Activated gamma-delta T cell treated with anti-CD3 and anti-CD28 coated beads, Interleukin-2, amount 50 U/mL, for 16 hours (primary cell): ENCODE data around the gene ACKR4.
"Not testable (repeated sequence)": the region's sequence is repeated elsewhere in the genome, so short reads cannot be mapped to it uniquely, and the experiment has no call there.

Source experiments
- DNase-seq: peaks from one replicate; pipeline ENCODE4 v3.0.0-alpha.2; 2020; ENCODE audit warnings: low read depth

Gene ACKR4

GRCh38 chr3:132596816-132597433 is at the start of gene ACKR4:
Gene ACKR4, plus strand, starts transcription at chr3:132597270. Its CDS starts 3,128 bp downstream, at chr3:132600398.
- no peak for DNase-seq

DNA sequence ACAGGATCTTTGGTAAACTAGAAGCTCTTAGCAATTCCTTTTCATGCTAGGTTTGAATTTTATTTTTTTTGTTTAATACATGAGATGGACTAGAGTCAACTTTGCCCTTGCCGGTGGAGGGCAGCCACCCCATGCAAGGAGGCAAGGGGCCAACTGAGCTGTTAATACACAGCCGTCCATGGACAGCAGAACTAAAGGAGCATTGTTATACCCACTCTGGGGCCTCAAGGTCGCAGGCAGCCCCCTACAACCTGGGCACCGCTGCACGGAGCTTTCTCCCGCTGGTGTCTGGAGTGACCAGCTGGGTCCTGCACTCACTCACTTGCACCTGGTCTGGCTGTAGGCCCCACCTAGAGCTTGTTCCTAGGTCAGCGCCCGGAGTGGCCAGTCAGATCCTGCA is 47.9 kb upstream of the ACKR4 start:
- no peak for DNase-seq

- DNase-seq, result no peak
These were observed 47.0 kb upstream of the ACKR4 start for GRCh38 chr3:132549890-132550578.

GRCh38 chr3:132550579-132551305 is 46.3 kb upstream of the ACKR4 start:
- DNase-seq, result no peak

- no peak for DNase-seq
These were observed 43.2 kb upstream of the ACKR4 start for GRCh38 chr3:132553826-132554225.

DNA sequence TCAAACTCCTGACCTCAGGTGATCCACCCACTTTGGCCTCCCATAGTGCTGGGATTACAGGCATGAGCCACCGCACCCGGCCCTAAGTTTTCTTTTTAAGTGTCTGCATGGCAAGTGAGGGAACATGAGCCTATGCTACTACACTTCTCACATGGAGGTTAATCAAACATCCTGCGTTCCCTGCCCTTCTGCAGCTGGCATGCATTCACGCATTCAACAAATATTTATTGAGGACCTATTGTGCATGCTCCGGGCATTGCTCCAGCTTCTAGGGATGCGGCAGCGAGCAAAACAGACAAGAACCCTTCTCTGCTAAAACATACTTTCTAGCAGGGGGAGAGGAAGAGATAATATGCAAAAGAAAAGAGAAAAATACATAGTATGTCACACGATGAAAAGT is 42.6 kb upstream of the ACKR4 start:
- DNase-seq, result no peak

DNA sequence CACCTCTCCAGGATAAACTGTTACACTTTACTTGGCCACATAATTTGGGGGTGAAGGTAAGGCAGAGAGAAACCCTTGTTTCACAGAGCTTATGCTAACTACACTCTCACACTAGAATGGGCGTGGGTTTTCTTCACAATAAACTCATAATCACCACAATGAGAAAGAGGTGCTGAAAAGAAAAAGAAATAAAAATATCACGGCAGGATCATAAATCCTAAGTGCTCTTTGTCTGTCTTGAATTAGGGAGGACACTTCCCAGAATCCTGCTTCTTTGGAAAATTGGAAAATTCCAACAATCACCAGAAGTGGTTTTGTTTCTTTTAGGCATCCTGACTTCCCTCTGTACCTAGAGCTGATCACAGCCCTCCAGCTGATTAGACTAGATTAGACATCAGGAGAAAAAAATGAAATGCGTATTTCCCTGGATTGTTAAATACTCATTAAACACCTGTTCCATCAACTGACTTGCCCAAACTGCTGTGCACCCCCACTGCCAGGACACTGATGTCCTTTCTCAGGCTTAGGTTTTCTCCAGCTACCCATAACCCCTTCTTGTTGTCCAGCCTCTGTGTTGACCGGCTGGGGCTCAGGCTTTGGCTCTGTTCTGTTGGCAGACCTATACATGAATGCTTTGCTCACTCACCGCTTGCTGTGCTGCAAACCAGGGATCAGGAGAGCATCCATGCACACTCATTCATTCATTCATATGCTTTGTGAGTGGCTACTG is 41.6 kb upstream of the ACKR4 start:
- DNase-seq, result no peak

GRCh38 chr3:132556036-132556386 is 41.1 kb upstream of the ACKR4 start:
- not testable (repeated sequence) for DNase-seq

DNA sequence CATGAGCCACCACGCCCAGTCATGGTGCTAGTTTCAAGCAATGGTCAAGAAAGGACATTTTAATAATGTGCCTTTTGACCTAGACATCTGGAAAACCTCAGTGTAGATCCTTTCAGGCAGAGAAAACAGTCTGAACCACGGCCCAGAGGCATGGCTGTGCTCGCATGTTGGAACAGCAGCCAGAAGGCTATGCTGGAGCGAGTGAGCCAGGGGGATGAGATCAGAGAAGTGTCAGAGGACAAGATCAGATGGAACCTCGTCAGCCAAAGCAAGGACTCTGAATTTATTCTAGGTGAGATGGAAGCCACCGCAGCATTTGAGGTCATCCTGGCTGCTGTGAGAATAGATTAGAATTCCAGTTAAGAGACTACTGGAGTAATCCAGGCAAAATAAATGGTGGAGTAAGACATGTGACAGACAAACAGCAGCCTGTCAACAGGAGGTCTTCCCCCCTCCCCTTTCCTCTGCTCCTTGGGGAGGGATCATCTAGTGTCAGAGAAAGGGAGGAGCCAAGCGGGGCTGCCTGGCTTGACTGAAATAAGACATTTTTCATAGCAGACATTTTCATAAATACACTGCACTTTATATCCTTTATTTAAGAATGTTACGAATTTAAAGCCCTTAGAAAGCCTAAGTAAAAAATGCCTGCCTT is 40.4 kb upstream of the ACKR4 start:
- no peak for DNase-seq

- no peak for DNase-seq
These were observed 36.1 kb upstream of the ACKR4 start for GRCh38 chr3:132561003-132561402.

DNA sequence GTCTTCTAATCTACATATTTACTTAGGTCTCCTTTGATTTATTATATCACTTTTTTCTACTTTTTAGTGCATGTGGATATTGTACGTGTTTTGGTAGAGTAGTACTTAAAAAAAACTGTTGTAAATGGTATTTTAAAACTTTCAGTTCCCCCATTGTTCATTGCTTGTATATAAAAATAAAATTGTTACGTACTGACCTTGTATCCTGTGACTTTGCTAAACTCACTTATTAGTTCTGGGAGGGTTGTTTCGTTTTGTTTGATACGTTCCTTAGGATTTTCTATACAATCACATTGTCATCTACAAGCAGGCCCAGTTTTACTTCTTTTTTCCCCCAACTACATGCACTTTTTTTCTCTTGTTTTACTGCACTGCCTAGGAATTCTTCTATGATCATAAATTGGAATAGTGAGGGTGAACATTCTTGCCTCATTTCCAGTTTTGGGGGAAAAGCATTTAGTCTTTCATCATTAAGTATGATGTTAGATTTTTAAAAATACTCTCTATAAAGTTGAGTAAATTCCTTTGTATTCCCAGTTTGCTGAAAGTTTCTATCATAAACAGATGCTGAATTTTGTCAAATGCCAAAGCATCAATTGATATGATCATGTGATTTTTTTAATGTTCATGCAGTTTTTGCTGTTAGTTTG is 33.5 kb upstream of the ACKR4 start:
- no peak for DNase-seq

DNA sequence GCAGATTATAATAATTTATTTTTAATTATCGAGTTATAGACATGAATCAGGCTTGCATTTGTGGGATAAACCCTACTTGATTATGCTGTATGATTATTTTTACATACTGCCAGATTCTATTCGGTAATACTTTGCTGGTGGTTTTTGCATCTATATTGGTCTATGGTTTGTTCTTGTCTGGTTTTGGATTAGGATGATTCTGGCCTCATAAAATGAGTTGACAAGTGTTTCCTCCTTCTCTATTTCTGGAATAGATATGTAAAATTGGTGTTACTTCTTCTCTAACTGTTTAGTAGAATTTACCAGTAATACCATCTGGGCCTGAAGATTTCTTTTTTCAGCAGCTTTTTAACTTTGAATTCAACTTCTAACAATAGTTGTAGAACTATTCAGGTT is 33.0 kb upstream of the ACKR4 start:
- no peak for DNase-seq

DNA sequence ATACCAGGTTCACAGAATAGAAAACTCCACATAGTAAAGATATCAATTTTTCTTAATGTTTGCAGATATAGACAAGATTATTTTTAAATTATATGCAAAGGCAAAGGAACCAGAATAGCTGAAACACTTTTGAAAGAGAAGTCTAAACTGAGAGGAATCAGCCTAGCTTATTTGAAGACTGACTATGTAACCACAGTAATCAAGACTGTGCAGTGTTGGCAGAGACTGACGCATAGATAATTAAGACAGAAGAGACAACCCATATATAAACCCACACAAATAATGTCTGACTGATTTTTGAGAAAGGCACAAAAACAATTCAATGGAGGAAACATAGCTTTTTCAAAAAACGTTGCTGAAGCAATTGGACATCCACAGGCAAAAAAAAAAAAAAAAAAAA is 28.6 kb upstream of the ACKR4 start:
- no peak for DNase-seq

- no peak for DNase-seq
These were observed 27.9 kb upstream of the ACKR4 start for GRCh38 chr3:132569153-132569552.

- no peak for DNase-seq
These were observed 27.5 kb upstream of the ACKR4 start for GRCh38 chr3:132569580-132569979.

DNA sequence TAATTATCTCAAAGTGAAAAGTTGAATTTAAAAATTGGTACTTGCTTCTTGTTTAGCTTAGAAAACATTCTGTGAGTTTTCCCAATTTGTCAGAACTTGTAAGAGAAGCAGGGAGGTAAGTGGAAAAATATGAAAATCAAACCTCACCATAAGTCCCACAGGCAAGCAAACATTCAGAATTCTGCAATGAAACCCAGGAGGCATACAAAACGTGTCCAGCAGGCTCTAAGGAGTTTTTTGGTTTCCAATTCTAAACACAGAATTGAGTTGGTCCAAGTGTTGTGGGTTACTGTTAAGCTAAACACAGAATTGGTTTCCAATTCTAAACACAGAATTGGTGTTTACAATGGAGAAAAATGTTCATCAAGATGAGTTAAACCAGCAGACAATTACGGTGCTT is 27.1 kb upstream of the ACKR4 start:
- DNase-seq, result no peak

GRCh38 chr3:132573797-132574211 is 23.3 kb upstream of the ACKR4 start:
- DNase-seq, result no peak

- DNase-seq, result no peak
These were observed 9.7 kb upstream of the ACKR4 start for GRCh38 chr3:132587401-132587800.

- no peak for DNase-seq
These were observed 4.9 kb upstream of the ACKR4 start for GRCh38 chr3:132592216-132592615.

GRCh38 chr3:132593241-132593946 is 3.7 kb upstream of the ACKR4 start:
- no peak for DNase-seq

- no peak for DNase-seq
These were observed 3.1 kb upstream of the ACKR4 start for GRCh38 chr3:132593947-132594323.
